ENCODE results near the gene APC2.

GRCh38 chr19:1508507-1508856 lies 58.6 kb downstream of the APC2 start:
- no peak for TF ChIP-seq EZH2 (IDR thresholded peaks at IDR 0.05; ENCODE audit: low read depth)
- no peak for TF ChIP-seq CTCF (conservative IDR thresholded peaks at IDR 0.05)

Data from PC-9 (cell line).